Mesenchymal stem cell (in vitro differentiated cells and primary cell): ENCODE measurements around the gene FGF19.

Source experiments
- DNase-seq: peaks from one replicate; pipeline ENCODE4 v3.0.0-alpha.2; 2013
- H2AFZ ChIP-seq: one replicate; pipeline ENCODE4 v1.6.1; 2013; ENCODE audit warnings: low read depth, mild to moderate bottlenecking, control low read depth, inconsistent platforms, low read length, moderate library complexity
- H2AK5ac ChIP-seq: 2 replicates; pipeline ENCODE4 v1.6.1; 2013; ENCODE audit warnings: low read length, moderate library complexity, mild to moderate bottlenecking, inconsistent platforms; ENCODE audit not compliant: severe bottlenecking
- H2BK120ac ChIP-seq: one replicate; pipeline ENCODE4 v1.6.1; 2013; ENCODE audit warnings: low read depth, mild to moderate bottlenecking, inconsistent platforms, low read length, moderate library complexity
- H2BK12ac ChIP-seq, 2 experiments: one replicate each; pipeline ENCODE4 v1.6.1; 2013; ENCODE audit warnings: inconsistent platforms in 2 of 2, low read length in 2 of 2, mild to moderate bottlenecking in 2 of 2, moderate library complexity in 2 of 2, control low read depth in 1 of 2
- H2BK15ac ChIP-seq: one replicate; pipeline ENCODE4 v1.6.1; 2013; ENCODE audit warnings: mild to moderate bottlenecking, low read depth, inconsistent platforms; ENCODE audit not compliant: poor library complexity, severe bottlenecking
- H2BK5ac ChIP-seq: 2 replicates; pipeline ENCODE4 v1.6.1; 2013; ENCODE audit warnings: low read depth, mild to moderate bottlenecking, low read length, control low read depth, inconsistent platforms; ENCODE audit not compliant: poor library complexity, severe bottlenecking
- H3K14ac ChIP-seq, 2 experiments: one replicate each; pipeline ENCODE4 v1.6.1; 2013; ENCODE audit warnings: inconsistent platforms in 2 of 2, low read length in 2 of 2, control low read depth in 1 of 2, mild to moderate bottlenecking in 1 of 2, moderate library complexity in 1 of 2
- H3K18ac ChIP-seq, 2 experiments: one replicate each; pipeline ENCODE4 v1.6.1; 2013; ENCODE audit warnings: inconsistent platforms in 2 of 2, low read length in 2 of 2, control low read depth in 1 of 2, low read depth in 1 of 2, mild to moderate bottlenecking in 1 of 2
- H3K23ac ChIP-seq, 2 experiments: one replicate each; pipeline ENCODE4 v1.6.1; 2013; ENCODE audit warnings: inconsistent platforms in 2 of 2, low read length in 2 of 2, mild to moderate bottlenecking in 2 of 2, moderate library complexity in 2 of 2, control low read depth in 1 of 2
- H3K27ac ChIP-seq: 2 replicates; pipeline ENCODE4 v1.5.1; 2013; ENCODE audit warnings: mild to moderate bottlenecking, moderate library complexity, low read length, control low read depth, inconsistent platforms; ENCODE audit not compliant: poor library complexity, severe bottlenecking
- H3K27me3 ChIP-seq, 2 experiments: 2 replicates each; pipeline versions ENCODE4 v1.6.1 to v1.7.0; 2013; ENCODE audit warnings: low read length in 2 of 2, mild to moderate bottlenecking in 2 of 2, moderate library complexity in 2 of 2, control low read depth in 1 of 2, inconsistent platforms in 1 of 2; ENCODE audit not compliant: control insufficient read depth in 1 of 2, insufficient read depth in 1 of 2
- H3K36me3 ChIP-seq, 2 experiments: 2 replicates each; pipeline versions ENCODE4 v1.6.1 to v1.7.0; 2013; ENCODE audit warnings: low read length in 2 of 2, control low read depth in 1 of 2, inconsistent platforms in 1 of 2, low read depth in 1 of 2, mild to moderate bottlenecking in 1 of 2; ENCODE audit not compliant: insufficient read depth in 2 of 2, control insufficient read depth in 1 of 2
- H3K4ac ChIP-seq, 2 experiments: one replicate each; pipeline ENCODE4 v1.6.1; 2013; ENCODE audit warnings: inconsistent platforms in 2 of 2, low read length in 2 of 2, mild to moderate bottlenecking in 2 of 2, moderate library complexity in 2 of 2, control low read depth in 1 of 2, low read depth in 1 of 2
- H3K4me1 ChIP-seq: 2 replicates; pipeline ENCODE4 v1.6.1; 2013; ENCODE audit warnings: low read depth, low read length, control low read depth; ENCODE audit not compliant: control insufficient read depth, insufficient read depth
- H3K4me2 ChIP-seq: 2 replicates; pipeline ENCODE4 v1.6.1; 2013; ENCODE audit warnings: low read length, mild to moderate bottlenecking, inconsistent platforms; ENCODE audit not compliant: poor library complexity, severe bottlenecking
- H3K4me3 ChIP-seq, 2 experiments: 2 replicates each; pipeline versions ENCODE4 v1.5.1 to v1.7.0; 2013; ENCODE audit warnings: low read length in 2 of 2, mild to moderate bottlenecking in 2 of 2, control low read depth in 1 of 2, low read depth in 1 of 2; ENCODE audit not compliant: insufficient read depth in 1 of 2
- H3K79me1 ChIP-seq: replicated peaks from 2 replicates; pipeline ENCODE4 v1.6.1; 2013; ENCODE audit warnings: mild to moderate bottlenecking, control low read depth, low read length, inconsistent platforms; ENCODE audit not compliant: poor library complexity, severe bottlenecking
- H3K9ac ChIP-seq: 2 replicates; pipeline ENCODE4 v1.7.0; 2013; ENCODE audit warnings: mild to moderate bottlenecking, low read length, moderate library complexity
- H3K9me3 ChIP-seq: 2 replicates; pipeline ENCODE4 v1.7.0; 2013; ENCODE audit warnings: mild to moderate bottlenecking, low read length; ENCODE audit not compliant: control insufficient read depth
- H4K8ac ChIP-seq: one replicate; pipeline ENCODE4 v1.6.1; 2013; ENCODE audit warnings: inconsistent platforms, mild to moderate bottlenecking, low read length, moderate library complexity
- H4K91ac ChIP-seq: one replicate; pipeline ENCODE4 v1.6.1; 2013; ENCODE audit warnings: mild to moderate bottlenecking, low read length, inconsistent platforms
- WGBS: methylation state at CpG from one replicate; pipeline ENCODE4 v1.1.7; 2013; ENCODE audit warnings: mixed read lengths; 5-methylcytosine and 5-hydroxymethylcytosine counted together

Gene FGF19

DNA sequence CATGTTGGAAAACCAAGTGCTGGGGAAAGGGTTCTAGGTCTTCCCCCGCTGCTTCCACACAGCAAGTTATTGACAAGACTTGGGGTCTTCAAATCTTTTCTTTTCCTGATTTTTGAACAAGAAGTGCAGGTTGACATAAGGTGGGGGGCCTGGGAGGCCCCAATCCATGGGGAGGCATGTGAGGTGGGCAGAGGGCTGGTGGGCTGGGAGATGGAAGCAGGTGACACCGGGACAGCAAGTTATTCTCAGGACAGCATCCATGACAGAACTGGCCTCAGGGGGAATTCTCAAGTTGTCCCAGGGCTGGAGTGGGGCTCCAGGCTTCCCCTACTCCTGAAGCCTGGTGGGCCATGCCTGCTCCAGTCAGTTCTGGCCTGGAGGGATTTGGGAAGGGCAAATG, 5.5 kb downstream of the FGF19 start:
- Histone ChIP-seq H2BK15ac (no peak overlapping the region), H3K18ac (no peak overlapping the region), H2BK12ac (no peak overlapping the region), H3K36me3 (no peaks in the 10 kb centered on the region), H2AFZ (no peak overlapping the region), H3K14ac (no peak overlapping the region), H3K4ac (no peak overlapping the region), H3K23ac (no peak overlapping the region), H4K91ac (no peak overlapping the region), H2BK5ac (no peak overlapping the region), H3K27ac (no peak overlapping the region), H2AK5ac (no peak overlapping the region), H3K79me1 (no peaks in the 10 kb centered on the region), H3K27me3 (peaks cover 67 to 78% of the 10 kb centered on the region in 2 experiments), H4K8ac (no peak overlapping the region), H2BK120ac (no peak overlapping the region), H3K9me3 (no peaks in the 10 kb centered on the region), H3K4me2 (no peak overlapping the region), H3K4me3 (no peak overlapping the region), H3K4me1 (peaks cover 23% of the 10 kb centered on the region), H3K9ac (no peak overlapping the region)
- WGBS: 78% methylated on average over 2 of the region's 2 CpGs
- no peak for DNase-seq

GRCh38 chr11:69697861-69698260, 6.0 kb downstream of the FGF19 start:
- H3K4me1 ChIP-seq: peaks cover 18% of the 10 kb centered on the region
- H3K4ac ChIP-seq: no peak overlapping the region
- H3K27ac ChIP-seq: no peak overlapping the region
- no peak for DNase-seq
- no peak overlapping the region for H3K23ac ChIP-seq
- H2AFZ ChIP-seq: no peak overlapping the region
- H3K36me3 ChIP-seq: no peaks in the 10 kb centered on the region
- H3K18ac ChIP-seq: no peak overlapping the region
- H2BK12ac ChIP-seq: no peak overlapping the region
- H4K91ac ChIP-seq: no peak overlapping the region
- no peak overlapping the region for H2BK120ac ChIP-seq
- H3K9ac ChIP-seq: no peak overlapping the region
- H3K79me1 ChIP-seq: no peaks in the 10 kb centered on the region
- 86% methylated on average over 9 of the region's 10 CpGs for WGBS
- no peak overlapping the region for H2BK5ac ChIP-seq
- H4K8ac ChIP-seq: no peak overlapping the region
- no peak overlapping the region for H3K4me2 ChIP-seq
- peaks cover 62 to 76% of the 10 kb centered on the region in 2 experiments for H3K27me3 ChIP-seq
- H3K9me3 ChIP-seq: no peaks in the 10 kb centered on the region
- H2BK15ac ChIP-seq: no peak overlapping the region
- H2AK5ac ChIP-seq: no peak overlapping the region
- no peak overlapping the region for H3K14ac ChIP-seq
- H3K4me3 ChIP-seq: no peak overlapping the region

- Histone ChIP-seq H3K9me3 (peaks cover 3% of the 10 kb centered on the region), H2BK15ac (no peak overlapping the region), H3K4me1 (peaks cover 17% of the 10 kb centered on the region), H3K4me2 (no peak overlapping the region), H3K9ac (no peak overlapping the region), H3K27me3 (peaks cover 58 to 76% of the 10 kb centered on the region in 2 experiments), H3K4me3 (no peak overlapping the region), H2AFZ (no peak overlapping the region), H3K14ac (no peak overlapping the region), H2BK120ac (no peak overlapping the region), H3K79me1 (no peaks in the 10 kb centered on the region), H3K23ac (no peak overlapping the region), H3K18ac (no peak overlapping the region), H3K4ac (no peak overlapping the region), H4K8ac (no peak overlapping the region), H2BK12ac (no peak overlapping the region), H2BK5ac (no peak overlapping the region), H3K36me3 (no peaks in the 10 kb centered on the region), H4K91ac (no peak overlapping the region), H3K27ac (no peak overlapping the region), H2AK5ac (no peak overlapping the region)
- 87% methylated on average over 8 of the region's 8 CpGs for WGBS
- no peak for DNase-seq
Measured at GRCh38 chr11:69697469-69697843, 6.4 kb downstream of the FGF19 start.

DNA sequence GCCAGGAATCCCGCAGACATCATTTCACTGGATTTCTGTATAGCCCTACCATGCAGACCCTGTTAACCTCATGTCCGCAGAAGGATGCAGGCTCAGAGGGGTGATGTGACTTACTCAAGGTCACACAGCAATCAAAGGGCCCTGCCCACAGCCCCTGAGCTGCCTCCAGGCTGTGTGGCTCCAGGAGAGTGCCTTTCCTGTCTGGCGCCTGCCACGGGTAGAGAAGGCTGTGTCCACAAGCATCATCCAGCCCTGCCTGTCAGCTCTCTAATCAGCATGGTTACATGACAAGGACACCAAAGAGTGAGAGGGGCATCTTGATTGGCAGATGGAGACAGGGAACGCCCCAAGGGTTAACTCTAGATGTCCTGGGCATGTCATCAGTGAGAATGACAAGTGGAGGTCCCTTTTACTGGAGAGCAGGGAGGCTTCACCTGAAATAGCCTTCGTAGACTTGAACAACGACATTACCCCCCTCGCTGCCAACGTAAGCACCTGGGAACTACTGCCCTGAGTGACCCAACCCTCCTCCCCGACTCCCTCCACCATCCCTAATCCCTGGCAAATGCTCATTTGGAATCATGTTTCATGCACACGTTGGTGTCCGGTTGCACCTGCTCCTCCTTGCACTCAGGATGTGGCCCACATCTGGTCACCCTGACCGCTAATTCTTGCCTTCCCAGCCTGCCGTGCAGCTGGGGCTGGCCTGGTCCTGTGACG, 6.9 kb downstream of the FGF19 start:
- H3K14ac ChIP-seq: no peak overlapping the region

More for the DNA sequence above, 6.9 kb downstream of the FGF19 start:
- Histone ChIP-seq H2BK120ac (no peak overlapping the region), H3K27me3 (peaks cover 53 to 73% of the 10 kb centered on the region in 2 experiments), H3K4me1 (peaks cover 12% of the 10 kb centered on the region), H4K91ac (no peak overlapping the region), H2BK15ac (no peak overlapping the region), H3K27ac (no peak overlapping the region), H3K4me2 (no peak overlapping the region), H2BK5ac (no peak overlapping the region), H3K9me3 (peaks cover 5% of the 10 kb centered on the region), H2AFZ (no peak overlapping the region), H3K36me3 (no peaks in the 10 kb centered on the region), H3K23ac (no peak overlapping the region), H2BK12ac (no peak overlapping the region), H3K79me1 (no peaks in the 10 kb centered on the region), H3K4me3 (no peak overlapping the region), H3K4ac (no peak overlapping the region), H3K9ac (no peak overlapping the region), H3K18ac (no peak overlapping the region), H2AK5ac (no peak overlapping the region), H4K8ac (no peak overlapping the region)
- DNase-seq: no peak
- 76% methylated on average over 15 of the region's 15 CpGs for WGBS
